HCT116 (cell line): ENCODE data around the gene DOCK1.

Experiments used
- CTCF ChIP-seq, 3 experiments: fragments of 200-600 bp in 1 of 3; sonication (generic) in 1 of 3; IDR thresholded peaks in 2 of 3; conservative IDR thresholded peaks in 1 of 3; 2 replicates each; pipeline ENCODE4 v1.5.1; 2012 to 2017; ENCODE audit warnings: low read depth in 2 of 3, low read length in 2 of 3, antibody characterized with exemption in 1 of 3, borderline replicate concordance in 1 of 3, control low read depth in 1 of 3, mild to moderate bottlenecking in 1 of 3, mixed read lengths in 1 of 3, mixed run types in 1 of 3, moderate library complexity in 1 of 3; ENCODE audit not compliant: insufficient read depth in 1 of 3
- EZH2 ChIP-seq: fragments of 200-600 bp; sonication (generic); IDR thresholded peaks from 2 replicates; pipeline ENCODE4 v1.6.1; 2017; ENCODE audit warnings: antibody characterized with exemption, mixed run types
- EZH2phosphoT487 ChIP-seq: fragments of 200-600 bp; IDR thresholded peaks from 2 replicates; pipeline ENCODE4 v1.6.1; 2018; ENCODE audit warnings: antibody characterized with exemption, borderline replicate concordance
- POLR2A ChIP-seq: IDR thresholded peaks from 2 replicates; pipeline ENCODE4 v1.7.0; 2011; ENCODE audit warnings: borderline replicate concordance; ENCODE audit not compliant: insufficient read depth, insufficient read length; ENCODE audit errors: extremely low read depth
- POLR2AphosphoS5 ChIP-seq: IDR thresholded peaks from 2 replicates; pipeline ENCODE4 v1.6.1; 2011; ENCODE audit warnings: mild to moderate bottlenecking, low read depth, low read length, moderate library complexity
- REST ChIP-seq: IDR thresholded peaks from 2 replicates; pipeline ENCODE4 v1.6.1; 2012; ENCODE audit warnings: low read depth
- SIN3A ChIP-seq: IDR thresholded peaks from 2 replicates; pipeline ENCODE4 v1.6.1; 2012; ENCODE audit warnings: low read depth
- YY1 ChIP-seq: IDR thresholded peaks from 2 replicates; pipeline ENCODE4 v1.6.1; 2011; ENCODE audit warnings: low read length, low read depth, moderate library complexity, mild to moderate bottlenecking; ENCODE audit not compliant: insufficient replicate concordance; ENCODE audit errors: extremely low read depth
- ZNF274 ChIP-seq: fragments of 200-500 bp; sonication (Bioruptor generic); IDR thresholded peaks from 2 replicates; pipeline ENCODE4 v1.6.1; 2014; ENCODE audit warnings: mild to moderate bottlenecking, low read depth, low read length, inconsistent platforms
- TF ChIP-seq, protein P1 (sequence below): IDR thresholded peaks from 2 replicates; pipeline ENCODE4 v1.6.1; 2011; ENCODE audit warnings: mild to moderate bottlenecking, low read length, moderate library complexity; ENCODE audit not compliant: insufficient replicate concordance; ENCODE audit errors: extremely low read depth
- TF ChIP-seq, protein P2 (sequence below): IDR thresholded peaks from 2 replicates; pipeline ENCODE4 v1.6.1; 2012

DNA sequence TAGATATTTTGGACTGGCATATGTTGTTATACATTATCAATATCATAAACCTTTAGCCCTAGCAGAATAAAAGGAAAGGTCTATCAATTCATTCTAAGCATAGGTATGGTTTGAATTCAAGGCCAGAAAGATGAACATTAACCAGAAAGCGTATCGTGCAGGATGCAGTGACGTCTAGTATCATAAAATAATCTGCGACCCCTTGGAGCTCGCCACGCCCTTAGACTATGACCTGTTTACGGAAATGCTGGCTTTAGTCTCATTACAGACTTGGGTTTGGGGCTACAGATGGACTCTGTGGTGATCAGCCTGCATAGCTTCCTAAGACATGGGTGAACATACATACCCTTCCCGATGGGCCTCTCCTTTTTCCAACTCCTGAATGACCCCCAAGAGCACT, 269.6 kb downstream of the DOCK1 start:
- TF ChIP-seq CTCF (IDR thresholded peaks at IDR 0.05 in 2 of 3, conservative IDR thresholded peaks at IDR 0.05 in 1 of 3; ENCODE audit: borderline replicate concordance in 1 of 3, insufficient read depth in 1 of 3, low read depth in 2 of 3, low read length in 2 of 3) (no peak), SIN3A (no peak), REST (no peak), EZH2 (no peak), POLR2A (no peak), ZNF274 (no peak), YY1 (no peak), POLR2AphosphoS5 (no peak), EZH2phosphoT487 (no peak)
- TF ChIP-seq, protein P1, sequence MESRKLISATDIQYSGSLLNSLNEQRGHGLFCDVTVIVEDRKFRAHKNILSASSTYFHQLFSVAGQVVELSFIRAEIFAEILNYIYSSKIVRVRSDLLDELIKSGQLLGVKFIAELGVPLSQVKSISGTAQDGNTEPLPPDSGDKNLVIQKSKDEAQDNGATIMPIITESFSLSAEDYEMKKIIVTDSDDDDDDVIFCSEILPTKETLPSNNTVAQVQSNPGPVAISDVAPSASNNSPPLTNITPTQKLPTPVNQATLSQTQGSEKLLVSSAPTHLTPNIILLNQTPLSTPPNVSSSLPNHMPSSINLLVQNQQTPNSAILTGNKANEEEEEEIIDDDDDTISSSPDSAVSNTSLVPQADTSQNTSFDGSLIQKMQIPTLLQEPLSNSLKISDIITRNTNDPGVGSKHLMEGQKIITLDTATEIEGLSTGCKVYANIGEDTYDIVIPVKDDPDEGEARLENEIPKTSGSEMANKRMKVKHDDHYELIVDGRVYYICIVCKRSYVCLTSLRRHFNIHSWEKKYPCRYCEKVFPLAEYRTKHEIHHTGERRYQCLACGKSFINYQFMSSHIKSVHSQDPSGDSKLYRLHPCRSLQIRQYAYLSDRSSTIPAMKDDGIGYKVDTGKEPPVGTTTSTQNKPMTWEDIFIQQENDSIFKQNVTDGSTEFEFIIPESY: no peak
- TF ChIP-seq, protein P2, sequence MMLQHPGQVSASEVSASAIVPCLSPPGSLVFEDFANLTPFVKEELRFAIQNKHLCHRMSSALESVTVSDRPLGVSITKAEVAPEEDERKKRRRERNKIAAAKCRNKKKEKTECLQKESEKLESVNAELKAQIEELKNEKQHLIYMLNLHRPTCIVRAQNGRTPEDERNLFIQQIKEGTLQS: no peak
